KOPT-K1 (cell line): ENCODE measurements around the gene PCYT1A.
A peak's percentile ranks its signal among the peaks of the same experiment; 100 is the strongest.
"Not testable (repeated sequence)": the region's sequence is repeated elsewhere in the genome, so short reads cannot be mapped to it uniquely, and the experiment has no call there.

Experiments used
- H3K27ac ChIP-seq: fragments of 200-600 bp; sonication (generic); 2 replicates; pipeline ENCODE4 v1.5.1; 2016; ENCODE audit warnings: antibody characterized with exemption, mild to moderate bottlenecking, low read depth, low read length; ENCODE audit not compliant: poor library complexity, severe bottlenecking
- H3K36me3 ChIP-seq: fragments of 200-600 bp; sonication (generic); 2 replicates; pipeline ENCODE4 v1.5.1; 2017; ENCODE audit warnings: antibody characterized with exemption, mild to moderate bottlenecking, low read length, moderate library complexity; ENCODE audit not compliant: insufficient read depth
- H3K9me3 ChIP-seq: fragments of 200-600 bp; sonication (generic); 2 replicates; pipeline ENCODE4 v1.5.1; 2017; ENCODE audit warnings: antibody characterized with exemption, low read length, mild to moderate bottlenecking; ENCODE audit not compliant: insufficient read depth, poor library complexity, severe bottlenecking

Gene PCYT1A

GRCh38 chr3:196314597-196314996 lies 27.1 kb upstream of the PCYT1A start:
- peaks cover 16% of the 10 kb centered on the region for H3K36me3 ChIP-seq
- H3K9me3 ChIP-seq, result no peaks in the 10 kb centered on the region
- H3K27ac ChIP-seq, result no peak overlapping the region

GRCh38 chr3:196314086-196314485 lies 26.6 kb upstream of the PCYT1A start:
- H3K27ac ChIP-seq, H3K9me3 ChIP-seq: not testable (repeated sequence)
- peaks cover 16% of the 10 kb centered on the region for H3K36me3 ChIP-seq

- H3K9me3 ChIP-seq, H3K27ac ChIP-seq: not testable (repeated sequence)
- peaks cover 24% of the 10 kb centered on the region; the same call in 1 of the 2 replicates for H3K36me3 ChIP-seq
These were observed 15.4 kb upstream of the PCYT1A start for GRCh38 chr3:196302960-196303359.

- H3K9me3 ChIP-seq, H3K27ac ChIP-seq: not testable (repeated sequence)
- peaks cover 28% of the 10 kb centered on the region; the same call in 1 of the 2 replicates for H3K36me3 ChIP-seq
These were observed 15.0 kb upstream of the PCYT1A start for GRCh38 chr3:196302551-196302950.

DNA sequence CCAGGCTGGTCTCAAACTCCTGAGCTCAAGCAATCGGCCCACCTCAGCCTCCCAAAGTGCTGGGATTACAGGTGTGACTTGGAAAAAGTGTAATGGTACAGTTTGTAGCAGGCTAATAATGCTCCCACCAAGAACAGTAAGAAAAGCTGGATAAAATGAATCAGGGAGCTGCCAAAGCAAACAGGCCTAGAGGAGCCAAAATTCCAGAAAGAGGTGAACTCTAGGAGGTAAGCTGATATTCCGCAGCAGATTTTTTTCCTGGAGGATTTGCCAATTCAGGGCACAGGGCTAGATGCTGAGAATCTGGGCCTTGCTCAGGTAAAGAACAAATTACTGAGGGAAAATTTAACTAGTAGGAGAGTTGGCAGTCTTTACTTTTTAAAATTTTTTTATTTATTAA lies 11.0 kb upstream of the PCYT1A start:
- peaks cover 14% of the 10 kb centered on the region; the same call in 1 of the 2 replicates for H3K36me3 ChIP-seq
- no peaks in the 10 kb centered on the region for H3K9me3 ChIP-seq
- H3K27ac ChIP-seq, result no peak overlapping the region

DNA sequence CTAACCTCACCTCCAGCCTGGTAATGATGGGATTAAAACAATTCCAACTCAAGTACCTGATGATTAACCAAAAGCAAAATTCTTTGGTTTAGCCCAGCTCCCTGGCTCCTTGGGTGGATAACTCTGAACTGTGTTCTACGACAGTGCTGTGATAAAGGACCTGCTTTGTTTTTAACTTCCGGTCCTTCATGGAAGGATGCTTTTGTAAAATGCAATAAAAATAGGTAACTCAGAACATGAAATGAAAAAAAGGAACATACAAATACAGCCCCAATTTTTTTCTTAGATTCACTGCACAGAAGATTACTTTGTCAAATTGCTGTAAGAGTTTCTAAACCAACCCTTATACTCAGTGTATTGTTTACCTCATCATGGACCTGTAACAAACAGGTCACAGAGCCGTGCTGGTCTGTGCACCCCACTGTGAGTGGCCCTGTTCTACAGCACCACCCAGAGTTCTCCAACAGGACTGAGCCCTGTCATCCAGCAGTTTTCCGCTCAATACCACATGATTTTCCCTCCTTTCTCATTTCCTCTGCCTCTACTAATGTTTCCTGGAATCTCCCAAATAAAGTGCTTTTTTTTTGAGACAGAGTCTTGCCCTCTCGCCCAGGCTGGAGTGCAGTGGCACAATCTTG lies 4.9 kb upstream of the PCYT1A start:
- Histone ChIP-seq H3K27ac (no peak overlapping the region), H3K36me3 (no peaks in the 10 kb centered on the region), H3K9me3 (no peaks in the 10 kb centered on the region)

GRCh38 chr3:196288141-196288460 lies 575 bp upstream of the PCYT1A start:
- H3K9me3 ChIP-seq, result no peaks in the 10 kb centered on the region
- peak overlapping the region; percentile 73 for H3K27ac ChIP-seq
- no peaks in the 10 kb centered on the region for H3K36me3 ChIP-seq

- H3K9me3 ChIP-seq, result no peaks in the 10 kb centered on the region
- peak overlapping the region; percentile 73 for H3K27ac ChIP-seq
- no peaks in the 10 kb centered on the region for H3K36me3 ChIP-seq
These were observed 461 bp downstream of the PCYT1A start for GRCh38 chr3:196287090-196287439.

GRCh38 chr3:196284396-196284795 lies 3.1 kb downstream of the PCYT1A start:
- Histone ChIP-seq H3K27ac (no peak overlapping the region), H3K9me3 (no peaks in the 10 kb centered on the region), H3K36me3 (no peaks in the 10 kb centered on the region)

DNA sequence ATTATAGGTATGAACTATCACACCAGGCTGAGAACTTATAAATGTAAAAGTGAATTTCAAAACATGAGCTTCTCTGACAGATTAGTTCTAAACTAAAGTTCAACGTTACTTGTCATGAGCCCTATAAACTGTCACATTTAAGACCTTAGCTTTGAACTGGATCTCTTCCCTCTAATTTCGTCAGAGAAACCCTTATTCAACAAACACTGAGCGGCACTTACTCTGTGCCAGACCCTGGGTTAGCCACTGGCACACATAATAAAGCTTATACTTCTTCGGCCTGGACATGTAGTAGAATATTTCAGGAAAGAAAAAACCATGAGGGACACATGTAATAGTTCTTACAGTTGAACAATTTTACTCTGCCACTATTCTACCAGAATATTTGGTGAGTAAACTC lies 5.6 kb downstream of the PCYT1A start:
- H3K27ac ChIP-seq, result no peak overlapping the region
- H3K9me3 ChIP-seq, result no peaks in the 10 kb centered on the region
- H3K36me3 ChIP-seq, result no peaks in the 10 kb centered on the region

DNA sequence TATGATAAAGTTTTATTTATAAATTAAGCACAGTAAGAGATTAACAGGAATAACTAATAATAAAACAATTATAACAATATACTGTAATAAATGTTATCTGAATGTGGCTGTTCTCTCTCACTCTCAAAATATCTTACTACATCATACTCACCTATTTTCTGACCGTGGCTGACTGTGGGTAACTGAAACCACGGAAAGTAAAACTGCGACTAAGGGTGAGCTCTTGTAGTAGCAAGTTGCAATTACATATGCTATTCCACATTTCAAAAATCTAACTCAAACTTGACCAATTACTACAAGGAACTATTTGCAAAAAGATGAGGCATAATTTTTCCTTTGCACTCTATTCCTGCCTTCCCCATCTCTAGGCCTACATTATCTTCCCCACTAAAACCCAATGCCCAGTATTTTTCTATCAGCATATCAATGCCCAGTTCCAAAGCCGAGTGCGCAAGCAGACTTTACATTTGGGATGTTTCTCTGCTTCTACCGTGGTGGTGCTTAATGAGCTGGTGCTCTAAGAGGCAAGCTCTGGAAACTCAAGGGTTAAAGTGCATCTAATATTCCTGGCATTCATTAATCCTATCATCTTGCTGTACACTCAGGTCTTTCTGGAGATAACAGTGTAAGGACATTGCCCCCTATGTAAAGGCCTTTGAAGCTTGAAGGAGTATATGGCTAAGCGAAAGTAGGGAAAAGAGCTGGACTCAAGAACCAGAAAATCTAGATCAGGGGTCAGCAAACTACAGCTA lies 6.7 kb downstream of the PCYT1A start:
- Histone ChIP-seq H3K9me3 (no peaks in the 10 kb centered on the region), H3K36me3 (no peaks in the 10 kb centered on the region), H3K27ac (no peak overlapping the region)

DNA sequence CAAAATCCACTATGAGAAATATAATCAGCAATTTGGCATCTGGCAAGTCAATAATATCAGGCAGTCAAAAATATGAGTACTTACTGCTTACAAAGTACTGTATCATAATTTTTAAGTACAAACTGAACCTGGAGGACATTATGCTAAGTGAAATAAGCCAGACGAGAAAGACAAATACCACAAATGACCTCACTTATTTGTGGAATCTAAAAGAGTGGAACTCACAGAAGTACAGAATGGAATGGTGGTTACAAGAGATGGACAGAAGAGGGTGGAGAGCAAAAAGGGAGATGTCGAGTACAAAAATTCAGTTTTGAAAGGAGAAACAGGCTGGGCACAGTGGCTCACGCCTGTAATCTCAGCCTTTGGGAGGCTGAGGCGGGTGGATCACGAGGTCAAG lies 12.4 kb downstream of the PCYT1A start:
- peaks cover 9% of the 10 kb centered on the region for H3K36me3 ChIP-seq
- H3K9me3 ChIP-seq, result peaks cover 13% of the 10 kb centered on the region
- peak overlapping the region; percentile 48 for H3K27ac ChIP-seq

- peaks cover 9% of the 10 kb centered on the region for H3K36me3 ChIP-seq
- H3K27ac ChIP-seq, result peak overlapping the region; percentile 48
- peaks cover 13% of the 10 kb centered on the region for H3K9me3 ChIP-seq
These were observed 12.9 kb downstream of the PCYT1A start for GRCh38 chr3:196274585-196274984.

- Histone ChIP-seq H3K27ac (peak overlapping the region; percentile 48), H3K36me3 (peaks cover 17% of the 10 kb centered on the region)
These were observed 13.9 kb downstream of the PCYT1A start for GRCh38 chr3:196273655-196274054.

GRCh38 chr3:196272826-196273225 lies 14.7 kb downstream of the PCYT1A start:
- H3K27ac ChIP-seq, result no peak overlapping the region
- H3K36me3 ChIP-seq, result peaks cover 22% of the 10 kb centered on the region
- H3K9me3 ChIP-seq, result peaks cover 13% of the 10 kb centered on the region

More at GRCh38 chr3:196273655-196274054, 13.9 kb downstream of the PCYT1A start:
- H3K9me3 ChIP-seq, result peaks cover 13% of the 10 kb centered on the region

DNA sequence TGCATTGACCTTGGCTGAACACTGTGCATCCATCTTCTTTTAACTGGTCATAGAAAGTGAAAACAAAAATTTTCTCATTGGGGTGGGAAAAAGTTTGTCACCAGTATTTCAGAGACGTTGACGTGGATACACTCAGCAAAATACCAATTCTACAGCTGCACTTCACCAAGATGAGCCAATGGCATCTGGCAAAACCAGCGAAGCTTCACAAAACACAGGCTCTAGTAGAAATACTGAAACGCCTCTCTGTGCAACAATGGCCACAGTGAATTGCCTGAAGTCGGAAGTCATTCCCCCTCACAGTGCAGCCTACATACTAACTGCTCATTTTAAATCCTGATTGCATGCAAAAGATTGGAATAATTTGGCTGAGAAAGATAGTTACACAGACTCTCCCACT lies 17.0 kb downstream of the PCYT1A start:
- Histone ChIP-seq H3K9me3 (peaks cover 13% of the 10 kb centered on the region), H3K36me3 (peaks cover 33% of the 10 kb centered on the region), H3K27ac (no peak overlapping the region)
